OCI-LY7 (cell line): Measurements from ENCODE around the gene AIFM1.

Experiments used
- CTCF ChIP-seq: fragments of 200-600 bp; sonication (generic); conservative IDR thresholded peaks from 2 replicates; pipeline ENCODE4 v1.5.1; 2014; ENCODE audit warnings: mild to moderate bottlenecking, antibody characterized with exemption, low read length, moderate library complexity, mixed read lengths
- EZH2phosphoT487 ChIP-seq: fragments of 200-600 bp; sonication (generic); IDR thresholded peaks from 2 replicates; pipeline ENCODE4 v1.6.1; 2018; ENCODE audit warnings: low read depth, borderline replicate concordance, mild to moderate bottlenecking, mixed run types, antibody characterized with exemption, low read length, moderate library complexity, mixed read lengths

GRCh38 chrX:130174045-130174704, 8.5 kb upstream of the AIFM1 start:
- TF ChIP-seq CTCF (no peak), EZH2phosphoT487 (no peak)
